Right lobe of liver (tissue), 6 donors: ENCODE data around the gene PSMG3. TPM values are rescaled to one million over a fixed set of nuclear protein-coding genes. Genes with fewer than 3 reads are reported as not detected.

ENCODE experiments used
- ATAC-seq, 4 donors: fragments of 200-7000 bp; cut with Tn5 transposase; one replicate each; pipeline ENCODE4 v1.9.1; 2020; ENCODE audit warnings: mild to moderate bottlenecking in 4 of 4, moderate library complexity in 4 of 4
- DNase-seq, 3 donors: peaks; one replicate each; pipeline ENCODE4 v3.0.0-alpha.2; 2020
- H3K27ac ChIP-seq, 3 donors: fragments of 200-600 bp; one replicate each; pipeline ENCODE4 v1.8.0; 2022
- H3K27me3 ChIP-seq, 2 donors: fragments of 200-600 bp; one replicate each; pipeline ENCODE4 v1.8.0; 2022
- H3K36me3 ChIP-seq, 4 donors: fragments of 200-600 bp; sonication (generic) in 1 of 4; one replicate each; pipeline versions ENCODE4 v1.5.1 to v1.8.0; 2017 to 2022; ENCODE audit warnings: control low read depth in 1 of 4
- H3K4me1 ChIP-seq, 4 donors: fragments of 200-600 bp; sonication (generic) in 1 of 4; one replicate each; pipeline versions ENCODE4 v1.5.1 to v1.8.0; 2017 to 2022; ENCODE audit warnings: control low read depth in 1 of 4
- H3K4me3 ChIP-seq, 3 donors: fragments of 200-600 bp; one replicate each; pipeline ENCODE4 v1.8.0; 2022
- H3K9me3 ChIP-seq, 4 donors: fragments of 200-600 bp; sonication (generic) in 1 of 4; one replicate each; pipeline versions ENCODE4 v1.5.1 to v1.8.0; 2017 to 2022; ENCODE audit warnings: control low read depth in 1 of 4
- POLR2A ChIP-seq: fragments of 450-650 bp; IDR thresholded peaks from one replicate; pipeline ENCODE4 v1.6.1; 2017; ENCODE audit warnings: antibody characterized with exemption, mild to moderate bottlenecking
- WGBS: methylation state at CpG from one replicate; pipeline ENCODE4 v1.1.6; 2018; ENCODE audit warnings: low coverage, low lambda C conversion rate; ENCODE audit not compliant: insufficient coverage; ENCODE audit errors: missing lambda C conversion rate; 5-methylcytosine and 5-hydroxymethylcytosine counted together
- intact Hi-C, 2 donors: fragments of 100-400 bp; cut with DNase I; formaldehyde crosslinking; loops; one replicate each; pipeline versions ENCODE4 v1.11.2 to v1.14.1; 2022
- total RNA-seq, 6 experiments: library from RNA; depleted of rRNA in 2 of 6; stranded (reverse); fragments of >200 nt in 2 of 6; fragmentation: NEBNext Ultra II Directional in 3 of 6; extraction: Animal tissue kit (Norgen Biotek cat#: 25700) in 3 of 6; gene quantifications; one replicate each; pipeline versions ENCODE4 v1.1.0 to v1.2.4, GENCODE V29; 2016 to 2023
- TF ChIP-seq, protein P1 (sequence below), 4 donors: fragments of 200-600 bp in 3 of 4; fragments of 450-650 bp in 1 of 4; IDR thresholded peaks; one replicate each; pipeline versions ENCODE4 v1.5.1 to v1.8.0; 2016 to 2022; ENCODE audit warnings: antibody characterized with exemption in 4 of 4, mild to moderate bottlenecking in 2 of 4
- donor health status: DM: no; HTN: yes; CAD: no.
- donor health status: DM: no; HTN: no; CAD: no.
- donor health status: DM: no; HTN: no; CAD: no.
- donor health status: DM: no; HTN: yes; CAD: no.
- donor health status: DM: no; HTN: yes; CAD: no.

Gene PSMG3
- total RNA-seq, 6 experiments from 2014 or later, result 7.6 to 28.1 (median 9.2) TPM

DNA sequence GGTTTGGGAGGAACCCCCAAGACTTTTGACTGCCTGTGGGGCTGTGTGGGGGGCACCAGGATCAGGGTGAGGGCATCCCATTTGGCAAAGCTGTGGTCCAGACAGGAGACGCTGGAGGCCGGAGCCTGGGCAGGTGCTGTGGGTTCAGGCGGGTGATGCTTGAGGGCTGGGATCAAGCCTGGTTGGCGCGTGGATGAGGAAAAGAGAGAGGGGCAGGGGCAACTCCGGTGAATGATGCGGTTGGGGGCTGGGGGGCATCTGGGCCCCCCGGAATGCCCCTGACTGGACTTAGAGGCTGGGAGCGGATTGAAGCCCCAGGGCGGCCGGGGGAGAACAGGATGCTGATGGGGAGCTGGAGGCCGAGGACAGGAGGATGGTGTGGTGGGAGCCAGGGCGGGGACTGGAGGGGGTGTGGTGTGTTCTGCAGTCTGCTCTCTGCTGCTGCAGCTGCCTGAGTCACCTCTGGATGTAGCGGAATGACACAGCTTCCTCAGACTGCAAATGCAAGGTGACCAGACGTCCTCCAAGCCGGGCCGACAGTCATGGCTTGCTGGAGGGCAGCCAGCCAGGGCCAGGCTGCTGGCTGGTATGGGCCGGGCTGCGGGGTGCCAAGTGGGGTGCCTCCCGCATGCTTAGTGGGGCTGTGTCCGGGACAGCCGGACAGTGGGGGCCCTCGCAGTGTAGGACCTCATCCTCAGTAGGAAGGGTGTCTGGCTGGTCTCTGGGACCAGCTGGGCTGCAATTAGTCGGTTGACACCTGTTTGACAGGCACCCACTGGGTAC lies 36.1 kb downstream of the PSMG3 start:
- peaks cover 0 to 29% (median 13%) of the 10 kb centered on the region in 4 donors for H3K4me1 ChIP-seq
- DNase-seq (peak in 2 of 3 donors; percentile 41 to 59), ATAC-seq (no peak)
- no peaks in the 10 kb centered on the region for H3K36me3 ChIP-seq
- no peaks in the 10 kb centered on the region for H3K27me3 ChIP-seq
- WGBS, result 73% methylated on average over 7 of the region's 24 CpGs
- H3K4me3 ChIP-seq, result no peak overlapping the region
- TF ChIP-seq, protein P1, sequence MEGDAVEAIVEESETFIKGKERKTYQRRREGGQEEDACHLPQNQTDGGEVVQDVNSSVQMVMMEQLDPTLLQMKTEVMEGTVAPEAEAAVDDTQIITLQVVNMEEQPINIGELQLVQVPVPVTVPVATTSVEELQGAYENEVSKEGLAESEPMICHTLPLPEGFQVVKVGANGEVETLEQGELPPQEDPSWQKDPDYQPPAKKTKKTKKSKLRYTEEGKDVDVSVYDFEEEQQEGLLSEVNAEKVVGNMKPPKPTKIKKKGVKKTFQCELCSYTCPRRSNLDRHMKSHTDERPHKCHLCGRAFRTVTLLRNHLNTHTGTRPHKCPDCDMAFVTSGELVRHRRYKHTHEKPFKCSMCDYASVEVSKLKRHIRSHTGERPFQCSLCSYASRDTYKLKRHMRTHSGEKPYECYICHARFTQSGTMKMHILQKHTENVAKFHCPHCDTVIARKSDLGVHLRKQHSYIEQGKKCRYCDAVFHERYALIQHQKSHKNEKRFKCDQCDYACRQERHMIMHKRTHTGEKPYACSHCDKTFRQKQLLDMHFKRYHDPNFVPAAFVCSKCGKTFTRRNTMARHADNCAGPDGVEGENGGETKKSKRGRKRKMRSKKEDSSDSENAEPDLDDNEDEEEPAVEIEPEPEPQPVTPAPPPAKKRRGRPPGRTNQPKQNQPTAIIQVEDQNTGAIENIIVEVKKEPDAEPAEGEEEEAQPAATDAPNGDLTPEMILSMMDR (IDR thresholded peaks at IDR 0.05), result no peak
- no peak for TF ChIP-seq POLR2A
- H3K27ac ChIP-seq, result peak overlapping the region; percentile 95 to 100 (median 97)
- intact Hi-C loops, result no loop called here
- H3K9me3 ChIP-seq, result no peaks in the 10 kb centered on the region

DNA sequence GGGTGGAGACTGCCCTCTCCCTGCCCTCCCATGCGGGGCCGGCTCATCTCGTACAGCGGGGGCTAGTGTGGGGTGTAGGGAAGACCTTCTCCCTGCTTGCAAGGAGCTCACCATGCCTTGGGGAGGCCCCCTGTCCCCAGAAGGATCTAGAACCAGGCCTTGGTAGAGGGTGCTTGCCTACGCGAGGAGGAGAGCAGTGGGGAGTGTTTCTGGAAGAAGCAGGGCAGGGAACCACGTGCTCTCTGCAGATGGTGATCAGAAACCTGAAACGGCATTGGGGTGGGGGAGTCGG lies 36.6 kb downstream of the PSMG3 start:
- DNase-seq (no peak), ATAC-seq (no peak)
- 42% methylated on average over 4 of the region's 9 CpGs for whole genome bisulfite sequencing
- Histone ChIP-seq H3K4me3 (peak overlapping the region; percentile 8 to 60 (median 60)), H3K36me3 (no peaks in the 10 kb centered on the region), H3K27me3 (no peaks in the 10 kb centered on the region), H3K4me1 (peaks cover 0 to 29% (median 13%) of the 10 kb centered on the region in 4 donors), H3K27ac (peak overlapping the region; percentile 95 to 100 (median 97)), H3K9me3 (no peaks in the 10 kb centered on the region)
- intact Hi-C loops, result no loop called here
- TF ChIP-seq POLR2A, result no peak

DNA sequence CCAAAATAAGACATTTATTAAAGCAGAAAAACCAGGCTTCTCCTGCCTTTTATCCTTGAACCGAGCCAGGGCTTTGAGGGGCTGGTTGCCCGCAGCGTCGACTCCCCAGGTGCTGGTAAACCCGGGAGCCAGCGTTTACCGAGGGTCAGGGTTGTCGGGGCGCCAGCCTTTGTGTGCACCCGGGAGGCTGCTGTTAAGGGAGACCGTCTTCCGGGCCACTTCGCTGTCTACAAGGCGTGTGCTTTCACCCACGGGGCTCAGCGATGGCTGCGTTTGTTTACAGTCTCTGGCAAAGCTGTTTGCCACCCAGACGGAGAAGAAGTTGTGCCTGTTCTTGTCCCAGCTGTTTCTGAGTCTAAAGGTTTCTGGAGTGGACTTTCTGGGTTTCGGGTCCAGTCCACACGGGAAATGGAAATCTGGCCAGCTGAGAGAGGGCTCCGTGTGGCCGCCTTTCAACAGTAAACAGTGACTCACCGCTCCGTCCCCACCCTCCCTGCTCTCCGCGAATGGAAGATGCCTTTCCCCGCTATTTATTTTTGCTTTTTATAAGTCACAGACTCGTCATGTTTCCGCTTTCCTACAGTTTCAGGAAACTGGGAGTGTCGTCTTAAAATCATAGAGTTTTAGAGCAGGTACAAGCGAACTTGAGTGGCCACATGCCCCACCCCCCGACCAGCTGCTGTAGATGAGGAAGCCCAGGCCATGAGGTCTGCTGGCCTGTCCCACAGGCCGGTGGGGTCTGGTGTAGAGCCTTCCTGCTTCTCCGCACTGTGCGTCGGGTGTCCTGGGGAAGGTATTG lies 37.2 kb downstream of the PSMG3 start:
- Histone ChIP-seq H3K4me1 (peaks cover 0 to 27% (median 12%) of the 10 kb centered on the region in 4 donors), H3K27me3 (no peaks in the 10 kb centered on the region), H3K36me3 (no peaks in the 10 kb centered on the region), H3K9me3 (no peaks in the 10 kb centered on the region), H3K27ac (peak overlapping the region; percentile 95 to 100 (median 97)), H3K4me3 (peak overlapping the region; percentile 49 to 60 (median 60))
- TF ChIP-seq, protein P1 (IDR thresholded peaks at IDR 0.05), result no peak
- peak; percentile 92 for TF ChIP-seq POLR2A
- DNase-seq, result peak; percentile 85 to 87 (median 86)
- intact Hi-C loops, result no loop called here
- ATAC-seq, result peak; percentile 63 to 77 (median 71)
- 4% methylated on average over 15 of the region's 36 CpGs for WGBS

DNA sequence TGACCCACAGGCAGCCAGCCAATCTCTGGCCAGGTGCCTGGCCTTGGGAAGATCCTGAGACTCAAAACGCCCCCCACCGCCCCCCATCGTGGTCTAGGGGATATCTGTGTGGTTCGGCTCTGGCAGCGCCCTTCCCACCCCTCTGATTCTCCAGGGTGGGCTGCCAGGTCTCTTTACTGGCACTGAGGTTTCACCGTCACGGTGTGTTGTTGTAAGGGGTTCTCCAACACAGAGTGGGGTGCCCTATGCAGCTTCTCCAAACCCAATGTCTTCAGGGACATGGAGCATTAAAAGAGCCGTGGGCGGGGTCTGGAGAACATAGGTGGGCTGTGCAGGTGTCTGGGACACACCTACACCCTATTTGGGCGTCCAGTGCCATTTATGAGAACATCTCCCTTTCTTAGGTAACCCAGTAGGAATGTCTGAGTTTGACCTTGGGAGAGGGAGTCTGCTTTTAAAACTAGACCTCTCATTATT lies 37.8 kb downstream of the PSMG3 start:
- Histone ChIP-seq H3K4me3 (peak overlapping the region; percentile 49 to 60 (median 60)), H3K9me3 (no peaks in the 10 kb centered on the region), H3K4me1 (peaks cover 0 to 22% (median 9%) of the 10 kb centered on the region in 4 donors), H3K27ac (peak overlapping the region; percentile 95 to 100 (median 97)), H3K36me3 (no peaks in the 10 kb centered on the region), H3K27me3 (no peaks in the 10 kb centered on the region)
- peak in 1 of 4 donors; percentile 0 for ATAC-seq
- peak; percentile 27 to 54 (median 48) for DNase-seq
- 8% methylated on average over 6 of the region's 10 CpGs for WGBS
- TF ChIP-seq POLR2A, result no peak
- TF ChIP-seq, protein P1 (IDR thresholded peaks at IDR 0.05), result no peak
- intact Hi-C loops, result no loop called here
